Measurements from ENCODE around the gene PHC1. TPM values are rescaled to one million over a fixed set of nuclear protein-coding genes. Genes with fewer than 3 reads are reported as not detected.
"Not testable (repeated sequence)": the region's sequence is repeated elsewhere in the genome, so short reads cannot be mapped to it uniquely, and the experiment has no call there.

The PHC1 gene
- 40.3 and 51.2 TPM in 2 replicates for total RNA-seq (2021)
- percentile 61 among the genes with signal in this experiment for Bru-seq, nascent RNA
- BruChase-seq, experiment 1, labeled RNA remaining after a 2-hour chase = percentile 63 among the genes with signal in this experiment
- BruChase-seq, experiment 2, labeled RNA remaining after a 6-hour chase = percentile 72 among the genes with signal in this experiment
- long read RNA-seq, transcript PHC1-214 (15 exons, 3,626 nt) = major isoform, 26 of 112 reads
- long read RNA-seq, partial matches to known transcripts = 63 of 112 reads
- long read RNA-seq, other reads (novel, unspliced or antisense) = 23 of 112 reads

- peak; percentile 88 for DNase-seq (ENCODE audit: low spot score)
- H3K9me3 ChIP-seq (ENCODE audit: low read depth, low read length, poor library complexity, severe bottlenecking); H3K27me3 ChIP-seq (replicated peaks; ENCODE audit: insufficient read depth, low read depth, low read length, poor library complexity); BruUV-seq (replicated peaks); H3K36me3 ChIP-seq (ENCODE audit: insufficient read depth, low read length, poor library complexity, severe bottlenecking); H3K4me1 ChIP-seq (ENCODE audit: insufficient read depth, low read length, poor library complexity, severe bottlenecking); POLR2A ChIA-PET (ENCODE audit: low non-redundant PET): not testable (repeated sequence)
- TF ChIP-seq CTCF (conservative IDR thresholded peaks at IDR 0.05; ENCODE audit: low read depth, low read length) = peak; percentile 54
- CTCF ChIA-PET = interaction anchor here (0.7 to 1.0 kb wide), 2 partner anchors 35 to 257 kb away, joined by 3 to 8 read pairs; partner anchors contain the start of gene M6PR
- peak within 1 kb of the TSS; percentile 68 for H3K4me3 ChIP-seq (ENCODE audit: low read depth, low read length, poor library complexity, severe bottlenecking)
- intact Hi-C loops (cut with micrococcal nuclease; ENCODE audit: unreplicated experiment) = loop anchor here (5.0 kb wide), 1 partner anchor 33 kb away; the partner anchor contains the start of gene M6PR
- H3K27ac ChIP-seq (ENCODE audit: low read depth, low read length, poor library complexity, severe bottlenecking) = peak within 1 kb of the TSS; percentile 78
These were observed at the start of gene PHC1 for GRCh38 chr12:8914033-8914715. Gene PHC1 (plus strand): TSS chr12:8914509. CDS start chr12:8917678, 3,169 bp downstream.

- H3K27ac ChIP-seq (ENCODE audit: low read depth, low read length, poor library complexity, severe bottlenecking) = no peak overlapping the region
- no peaks in the 10 kb centered on the region for H3K36me3 ChIP-seq (ENCODE audit: insufficient read depth, low read length, poor library complexity, severe bottlenecking)
- H3K27me3 ChIP-seq (replicated peaks; ENCODE audit: insufficient read depth, low read depth, low read length, poor library complexity) = no peaks in the 10 kb centered on the region
- no peaks in the 10 kb centered on the region for H3K4me1 ChIP-seq (ENCODE audit: insufficient read depth, low read length, poor library complexity, severe bottlenecking)
- BruUV-seq (replicated peaks) = no TSS peak
- no peak for TF ChIP-seq CTCF (conservative IDR thresholded peaks at IDR 0.05; ENCODE audit: low read depth, low read length)
- TF ChIP-seq EZH2 (IDR thresholded peaks at IDR 0.05; ENCODE audit: borderline replicate concordance, low read depth, low read length, poor library complexity, severe bottlenecking) = no peak
- ChIA-PET POLR2A (ENCODE audit: low non-redundant PET) (no interaction called here), CTCF (no interaction called here)
- H3K4me3 ChIP-seq (ENCODE audit: low read depth, low read length, poor library complexity, severe bottlenecking) = no peak overlapping the region
- H3K9me3 ChIP-seq (ENCODE audit: low read depth, low read length, poor library complexity, severe bottlenecking) = no peaks in the 10 kb centered on the region
- intact Hi-C loops (cut with micrococcal nuclease; ENCODE audit: unreplicated experiment) = no loop called here
- no peak for DNase-seq (ENCODE audit: low spot score)
These were observed 47.9 kb upstream of the PHC1 start for GRCh38 chr12:8866429-8866828.

GRCh38 chr12:8867009-8867408 is 47.3 kb upstream of the PHC1 start:
- Histone ChIP-seq H3K27ac (ENCODE audit: low read depth, low read length, poor library complexity, severe bottlenecking) (no peak overlapping the region), H3K4me1 (ENCODE audit: insufficient read depth, low read length, poor library complexity, severe bottlenecking) (no peaks in the 10 kb centered on the region), H3K27me3 (replicated peaks; ENCODE audit: insufficient read depth, low read depth, low read length, poor library complexity) (no peaks in the 10 kb centered on the region), H3K36me3 (ENCODE audit: insufficient read depth, low read length, poor library complexity, severe bottlenecking) (no peaks in the 10 kb centered on the region), H3K9me3 (ENCODE audit: low read depth, low read length, poor library complexity, severe bottlenecking) (no peaks in the 10 kb centered on the region), H3K4me3 (ENCODE audit: low read depth, low read length, poor library complexity, severe bottlenecking) (no peak overlapping the region)
- intact Hi-C loops (cut with micrococcal nuclease; ENCODE audit: unreplicated experiment) = no loop called here
- BruUV-seq (replicated peaks) = no TSS peak
- ChIA-PET CTCF (no interaction called here), POLR2A (ENCODE audit: low non-redundant PET) (no interaction called here)
- TF ChIP-seq EZH2 (IDR thresholded peaks at IDR 0.05; ENCODE audit: borderline replicate concordance, low read depth, low read length, poor library complexity, severe bottlenecking) = no peak
- TF ChIP-seq CTCF (conservative IDR thresholded peaks at IDR 0.05; ENCODE audit: low read depth, low read length) = no peak
- no peak for DNase-seq (ENCODE audit: low spot score)
